Stimulated activated memory B cell treated with anti-CD40 and anti-IgM and Interleukin-4, amounts not matched to agents 10 μg/mL and 1 μg/mL and 100 μg/mL, for 72 hours (primary cell): ENCODE data around the gene PGAP6.

Source experiments
- ATAC-seq: fragments of 150-1000 bp; cut with Tn5 transposase; 2 replicates; pipeline ENCODE4 v1.10.0; 2021
- H3K27ac Mint-ChIP-seq: one replicate; pipeline ENCODE4 v1.8.0; 2022; ENCODE audit warnings: mild to moderate bottlenecking, mixed read lengths
- H3K27me3 Mint-ChIP-seq: one replicate; pipeline ENCODE4 v1.8.0; 2022; ENCODE audit warnings: mixed read lengths
- H3K36me3 Mint-ChIP-seq: one replicate; pipeline ENCODE4 v1.8.0; 2022; ENCODE audit warnings: mixed read lengths
- H3K4me1 Mint-ChIP-seq: one replicate; pipeline ENCODE4 v1.8.0; 2022; ENCODE audit warnings: mixed read lengths
- H3K4me3 Mint-ChIP-seq: one replicate; pipeline ENCODE4 v1.8.0; 2022; ENCODE audit warnings: mild to moderate bottlenecking, moderate library complexity, mixed read lengths
- H3K9me3 Mint-ChIP-seq: one replicate; pipeline ENCODE4 v1.8.0; 2022; ENCODE audit warnings: mixed read lengths

Gene PGAP6

GRCh38 chr16:322476-323143, 59.2 kb downstream of the PGAP6 start:
- no peaks in the 10 kb centered on the region for H3K9me3 Mint-ChIP-seq
- H3K4me1 Mint-ChIP-seq = peaks cover 51% of the 10 kb centered on the region
- no peak overlapping the region for H3K27ac Mint-ChIP-seq
- H3K27me3 Mint-ChIP-seq = no peaks in the 10 kb centered on the region
- no peak for ATAC-seq
- peaks cover 7% of the 10 kb centered on the region for H3K36me3 Mint-ChIP-seq
- H3K4me3 Mint-ChIP-seq = no peak overlapping the region

GRCh38 chr16:321532-321931, 60.2 kb downstream of the PGAP6 start:
- Mint-ChIP-seq H3K27me3 (no peaks in the 10 kb centered on the region), H3K4me1 (peaks cover 47% of the 10 kb centered on the region), H3K4me3 (no peak overlapping the region), H3K36me3 (peaks cover 11% of the 10 kb centered on the region), H3K9me3 (no peaks in the 10 kb centered on the region), H3K27ac (no peak overlapping the region)
- ATAC-seq = no peak
